ENCODE data around the gene TNC.

- no peak for TF ChIP-seq CTCF (IDR thresholded peaks at IDR 0.05)
- TF ChIP-seq POLR2AphosphoS5 (IDR thresholded peaks at IDR 0.05) = no peak
- TF ChIP-seq POLR2A (IDR thresholded peaks at IDR 0.05) = no peak
- TF ChIP-seq EP300 (IDR thresholded peaks at IDR 0.05) = no peak
These were observed 892 bp upstream of the TNC start for GRCh38 chr9:115118879-115119218.

Measured in suprapubic skin (tissue), 4 donors.